ENCODE data around the gene ESYT2.

DNA sequence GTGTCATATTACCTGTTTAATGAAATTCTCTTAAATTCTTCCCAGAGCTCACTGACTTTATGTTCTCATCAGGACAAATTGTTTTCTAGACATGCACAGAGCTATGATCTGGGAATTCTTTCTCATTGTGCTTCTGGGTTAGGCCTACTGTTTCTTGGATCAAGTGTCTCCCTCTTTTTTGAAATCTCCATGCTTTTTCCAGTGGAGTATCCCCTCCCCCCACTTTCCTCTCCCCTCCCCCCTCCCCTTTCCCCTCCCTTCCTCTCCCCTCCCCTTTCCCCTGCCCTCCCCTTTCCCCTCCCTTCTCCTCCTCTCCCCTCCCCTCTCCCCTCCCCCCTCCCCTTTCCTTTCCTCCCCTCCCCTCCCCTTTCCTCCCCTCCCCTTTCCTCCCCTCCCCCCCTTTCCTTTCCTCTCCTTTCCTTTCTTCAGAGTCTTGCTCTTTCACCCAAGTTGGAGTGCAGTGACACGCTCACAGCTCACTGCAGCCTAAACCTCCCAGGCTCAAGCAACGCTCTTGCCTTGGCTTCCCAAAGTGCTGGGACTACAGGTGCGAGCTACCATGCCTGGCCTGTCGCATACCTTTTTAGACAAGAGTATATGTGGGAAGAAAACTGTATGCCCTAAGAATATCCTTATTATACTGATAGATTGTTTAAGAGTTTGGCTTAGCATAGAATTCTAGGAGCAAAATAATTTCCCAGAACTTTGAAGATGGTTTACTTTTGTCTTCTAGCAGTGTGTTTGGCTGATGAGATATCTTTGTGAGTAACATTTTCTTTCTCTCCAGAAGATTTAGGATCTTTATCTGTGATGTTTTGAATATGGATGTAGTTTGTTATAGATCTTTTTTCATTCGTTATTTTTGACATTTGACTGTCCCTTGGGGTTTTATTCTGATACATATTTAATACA is 29.5 kb upstream of the ESYT2 start:
- TF ChIP-seq SUZ12 (IDR thresholded peaks at IDR 0.05; ENCODE audit: extremely low read depth, insufficient read depth, insufficient read length) (no peak), YY1 (IDR thresholded peaks at IDR 0.05; ENCODE audit: insufficient read depth, insufficient read length) (no peak), ZNF274 (IDR thresholded peaks at IDR 0.05; ENCODE audit: low read depth, low read length) (no peak)
